IMR-90 (cell line): ENCODE measurements around the gene RBBP6. TPM values are rescaled to one million over a fixed set of nuclear protein-coding genes. Genes with fewer than 3 reads are reported as not detected.
A peak's percentile ranks its signal among the peaks of the same experiment; 100 is the strongest.

ENCODE experiments used
- ATAC-seq: fragments of 200-7000 bp; cut with Tn5 transposase; 2 replicates; pipeline ENCODE4 v1.9.1; 2020; ENCODE audit warnings: low read depth, mild to moderate bottlenecking, moderate library complexity
- BruUV-seq: library from RNA; stranded (reverse); fragments of 400-500 nt; replicated peaks from 2 replicates; lab custom pipeline; 2021; lab: Mats Ljungman, UMichigan
- CTCF ChIA-PET: fragments of 300-600 bp; formaldehyde crosslinking; extraction: SDS; loops from one replicate; lab custom pipeline; 2021; ENCODE audit warnings: antibody characterized with exemption; lab: Yijun Ruan, JAX
- POLR2A ChIA-PET: fragments of 300-600 bp; sonication (Branson Sonifier 250); formaldehyde crosslinking; loops from one replicate; lab custom pipeline; 2022; ENCODE audit warnings: antibody characterized with exemption; ENCODE audit not compliant: unreplicated experiment; lab: Charles Lee
- DNase-seq: peaks from one replicate; pipeline ENCODE4 v3.0.0; 2013
- H2AFZ ChIP-seq: replicated peaks from 2 replicates; pipeline ENCODE3; 2013; ENCODE audit warnings: low read length, mild to moderate bottlenecking; ENCODE audit not compliant: poor library complexity
- H2AK5ac ChIP-seq: 2 replicates; pipeline ENCODE4 v1.6.1; 2013; ENCODE audit warnings: low read depth, low read length, inconsistent platforms
- H2AK9ac ChIP-seq: replicated peaks from 2 replicates; pipeline ENCODE3; 2013; ENCODE audit warnings: mild to moderate bottlenecking, low read depth, low read length, moderate library complexity; ENCODE audit not compliant: poor library complexity
- H2BK120ac ChIP-seq: 2 replicates; pipeline ENCODE4 v1.6.1; 2013; ENCODE audit warnings: low read depth, low read length, inconsistent platforms
- H2BK15ac ChIP-seq: 3 replicates; pipeline ENCODE4 v1.6.1; 2013; ENCODE audit warnings: low read depth, low read length, inconsistent platforms
- H2BK20ac ChIP-seq: 2 replicates; pipeline ENCODE4 v1.6.1; 2013; ENCODE audit warnings: low read depth, mild to moderate bottlenecking, inconsistent platforms, low read length, moderate library complexity
- H2BK5ac ChIP-seq: 2 replicates; pipeline ENCODE4 v1.6.1; 2013; ENCODE audit warnings: mild to moderate bottlenecking, low read depth, low read length, inconsistent platforms; ENCODE audit not compliant: poor library complexity, severe bottlenecking
- H3K14ac ChIP-seq: replicated peaks from 2 replicates; pipeline ENCODE4 v1.6.1; 2013; ENCODE audit warnings: low read depth, low read length, inconsistent platforms
- H3K18ac ChIP-seq: 2 replicates; pipeline ENCODE4 v1.6.1; 2013; ENCODE audit warnings: low read depth, low read length, control low read depth
- H3K23ac ChIP-seq: 2 replicates; pipeline ENCODE4 v1.6.1; 2013; ENCODE audit warnings: low read depth, low read length, inconsistent platforms
- H3K27ac ChIP-seq: 2 replicates; pipeline ENCODE4 v1.5.1; 2013; ENCODE audit warnings: mild to moderate bottlenecking, control low read depth, low read length; ENCODE audit not compliant: insufficient read depth
- H3K27me3 ChIP-seq: 2 replicates; pipeline ENCODE4 v1.6.1; 2013; ENCODE audit warnings: low read length; ENCODE audit not compliant: control insufficient read depth, insufficient read depth
- H3K36me3 ChIP-seq: 2 replicates; pipeline ENCODE4 v1.6.1; 2013; ENCODE audit warnings: low read length, mixed read lengths; ENCODE audit not compliant: control insufficient read depth, insufficient read depth
- H3K4ac ChIP-seq: 2 replicates; pipeline ENCODE4 v1.6.1; 2013; ENCODE audit warnings: low read depth, low read length, inconsistent platforms
- H3K4me1 ChIP-seq: 2 replicates; pipeline ENCODE4 v1.6.1; 2013; ENCODE audit warnings: low read length, mixed read lengths; ENCODE audit not compliant: control insufficient read depth, insufficient read depth
- H3K4me2 ChIP-seq: 2 replicates; pipeline ENCODE4 v1.6.1; 2013; ENCODE audit warnings: low read depth, mild to moderate bottlenecking, control low read depth, low read length, moderate library complexity
- H3K4me3 ChIP-seq: 2 replicates; pipeline ENCODE4 v1.5.1; 2013; ENCODE audit warnings: low read depth, mild to moderate bottlenecking, control low read depth, low read length, moderate library complexity; ENCODE audit not compliant: insufficient read depth
- H3K56ac ChIP-seq: 2 replicates; pipeline ENCODE4 v1.6.1; 2013; ENCODE audit warnings: low read length, inconsistent platforms; ENCODE audit not compliant: insufficient read depth; ENCODE audit errors: extremely low read depth
- H3K79me1 ChIP-seq, 2 experiments: 2 replicates each; pipeline ENCODE4 v1.6.1; 2013; ENCODE audit warnings: low read length in 2 of 2, inconsistent platforms in 1 of 2, low read depth in 1 of 2
- H3K9ac ChIP-seq: 2 replicates; pipeline ENCODE4 v1.6.1; 2013; ENCODE audit warnings: low read depth, low read length, control low read depth
- H3K9me1 ChIP-seq: 2 replicates; pipeline ENCODE4 v1.6.1; 2013; ENCODE audit warnings: low read length, inconsistent platforms; ENCODE audit not compliant: insufficient read depth
- H3K9me3 ChIP-seq: 2 replicates; pipeline ENCODE4 v1.6.1; 2013; ENCODE audit warnings: low read length; ENCODE audit not compliant: control insufficient read depth, insufficient read depth
- H4K20me1 ChIP-seq: 2 replicates; pipeline ENCODE4 v1.6.1; 2013; ENCODE audit warnings: low read length, inconsistent platforms; ENCODE audit not compliant: insufficient read depth
- H4K5ac ChIP-seq: 2 replicates; pipeline ENCODE4 v1.6.1; 2013; ENCODE audit warnings: mild to moderate bottlenecking, low read depth, low read length, control low read depth
- H4K8ac ChIP-seq, 2 experiments: 2 replicates each; pipeline ENCODE4 v1.6.1; 2013; ENCODE audit warnings: low read depth in 2 of 2, low read length in 2 of 2, control low read depth in 1 of 2, inconsistent platforms in 1 of 2
- H4K91ac ChIP-seq: 2 replicates; pipeline ENCODE4 v1.6.1; 2013; ENCODE audit warnings: low read depth, low read length, inconsistent platforms; ENCODE audit not compliant: insufficient read depth
- CEBPB ChIP-seq: IDR thresholded peaks from 2 replicates; pipeline ENCODE4 v1.6.1; 2012; ENCODE audit warnings: low read depth, low read length, improper control_type of control experiment
- RAD21 ChIP-seq: IDR thresholded peaks from 2 replicates; pipeline ENCODE4 v1.6.1; 2012; ENCODE audit warnings: low read length, improper control_type of control experiment
- WGBS, 2 experiments: methylation state at CpG; one replicate each; pipeline versions ENCODE4 v1.1.5 to v1.1.7; 2013; ENCODE audit warnings: missing lambda C conversion rate in 2 of 2; ENCODE audit not compliant: insufficient read length in 1 of 2; ENCODE audit errors: extremely low coverage in 2 of 2; 5-methylcytosine and 5-hydroxymethylcytosine counted together
- dilution Hi-C: fragments of 300-500 bp; cut with HindIII; formaldehyde crosslinking; loops from one replicate; pipeline ENCODE4 v1.14.3; 2018; ENCODE audit warnings: low sequenced_read_pairs; ENCODE audit not compliant: unreplicated experiment
- in situ Hi-C: fragments of 300-500 bp; cut with MboI; formaldehyde crosslinking; loops from 3 replicates; pipeline ENCODE4 v1.14.3; 2019; ENCODE audit warnings: low sequenced_read_pairs, inconsistent platforms, mixed read lengths
- intact Hi-C: fragments of 100-400 bp; cut with micrococcal nuclease; formaldehyde crosslinking; loops from 2 replicates; pipeline ENCODE4 v1.10.0; 2022
- polyA plus RNA-seq, 3 experiments: library from polyadenylated mRNA; depleted of rRNA; stranded (reverse); fragments of >200 nt; gene quantifications; 2 replicates each; pipeline ENCODE4 v1.2.3, GENCODE V29; 2012; ENCODE audit warnings: low replicate concordance in 1 of 3
- total RNA-seq: library from RNA; depleted of rRNA; stranded (reverse); fragments of >200 nt; gene quantifications from 2 replicates; pipeline ENCODE4 v1.2.3, GENCODE V29; 2012

RBBP6 gene
- total and polyA plus RNA-seq, 2 of the 4 experiments (the other 2 are of a cell fraction) = 7.2 to 17.8 TPM

DNA sequence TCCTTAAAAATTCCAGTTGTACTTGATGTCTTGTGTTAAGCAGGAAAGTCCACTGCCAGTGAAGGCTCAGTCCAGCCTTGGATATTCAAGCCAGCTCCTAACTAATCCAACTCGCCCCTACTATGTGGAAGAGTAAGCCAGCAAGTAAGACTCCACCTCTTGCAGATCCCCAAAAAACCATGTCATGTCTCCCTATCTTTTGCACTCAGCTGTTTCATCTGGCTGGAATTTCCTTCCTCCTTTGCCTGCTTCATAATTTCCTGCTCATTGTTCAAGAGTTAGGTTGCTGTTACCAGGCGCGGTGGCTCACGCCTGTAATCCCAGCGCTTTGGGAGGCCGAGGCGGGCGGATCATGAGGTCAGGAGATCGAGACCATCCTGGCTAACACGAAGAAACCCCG is 37.8 kb downstream of the RBBP6 start:
- ATAC-seq = peak; percentile 15
- Histone ChIP-seq H4K8ac (peak overlapping the region in 1 of 2 experiments; percentile 47; a peak in 1 of 4 replicates), H3K27ac (no peak overlapping the region), H3K4me3 (no peak overlapping the region), H3K4me1 (0 out of 2 replicates have a peak, but pooled peaks cover 1% of the 10 kb centered on the region), H3K18ac (no peak overlapping the region), H2BK15ac (no peak overlapping the region), H2AK9ac (no peak overlapping the region), H2BK5ac (no peak overlapping the region), H3K36me3 (no peaks in the 10 kb centered on the region), H3K56ac (no peak overlapping the region), H3K23ac (no peak overlapping the region; the same call in 1 of the 2 replicates), H4K5ac (no peak overlapping the region), H3K4me2 (no peak overlapping the region), H2AK5ac (no peak overlapping the region), H3K9me1 (no peaks in the 10 kb centered on the region), H3K27me3 (no peaks in the 10 kb centered on the region), H3K14ac (no peak overlapping the region), H3K9me3 (peaks cover 2% of the 10 kb centered on the region; the same call in 1 of the 2 replicates), H4K20me1 (no peaks in the 10 kb centered on the region), H3K4ac (no peak overlapping the region), H2AFZ (peak overlapping the region; percentile 79), H3K79me1 (no peaks in the 10 kb centered on the region), H2BK120ac (no peak overlapping the region), H4K91ac (no peak overlapping the region), H3K9ac (no peak overlapping the region), H2BK20ac (no peak overlapping the region)
- WGBS, 2 experiments = no CpG with 5 or more reads among the region's 11 CpGs
- dilution Hi-C loops (no loop called here), in situ Hi-C loops (no loop called here), intact Hi-C loops (no loop called here)
- TF ChIP-seq RAD21 = no peak
- no peak for TF ChIP-seq CEBPB
- CTCF ChIA-PET = interaction anchor here (0.8 to 1.0 kb wide), 2 partner anchors 225 to 257 kb away, joined by 3 read pairs; no protein-coding TSS in a partner anchor
- POLR2A ChIA-PET = interaction anchor here (0.5 kb wide), 1 partner anchor 154 kb away, joined by 4 read pairs; no protein-coding TSS in a partner anchor
- no TSS peak for BruUV-seq
- peak; percentile 10 for DNase-seq
